ENCODE measurements around the gene CLIC1.

DNA sequence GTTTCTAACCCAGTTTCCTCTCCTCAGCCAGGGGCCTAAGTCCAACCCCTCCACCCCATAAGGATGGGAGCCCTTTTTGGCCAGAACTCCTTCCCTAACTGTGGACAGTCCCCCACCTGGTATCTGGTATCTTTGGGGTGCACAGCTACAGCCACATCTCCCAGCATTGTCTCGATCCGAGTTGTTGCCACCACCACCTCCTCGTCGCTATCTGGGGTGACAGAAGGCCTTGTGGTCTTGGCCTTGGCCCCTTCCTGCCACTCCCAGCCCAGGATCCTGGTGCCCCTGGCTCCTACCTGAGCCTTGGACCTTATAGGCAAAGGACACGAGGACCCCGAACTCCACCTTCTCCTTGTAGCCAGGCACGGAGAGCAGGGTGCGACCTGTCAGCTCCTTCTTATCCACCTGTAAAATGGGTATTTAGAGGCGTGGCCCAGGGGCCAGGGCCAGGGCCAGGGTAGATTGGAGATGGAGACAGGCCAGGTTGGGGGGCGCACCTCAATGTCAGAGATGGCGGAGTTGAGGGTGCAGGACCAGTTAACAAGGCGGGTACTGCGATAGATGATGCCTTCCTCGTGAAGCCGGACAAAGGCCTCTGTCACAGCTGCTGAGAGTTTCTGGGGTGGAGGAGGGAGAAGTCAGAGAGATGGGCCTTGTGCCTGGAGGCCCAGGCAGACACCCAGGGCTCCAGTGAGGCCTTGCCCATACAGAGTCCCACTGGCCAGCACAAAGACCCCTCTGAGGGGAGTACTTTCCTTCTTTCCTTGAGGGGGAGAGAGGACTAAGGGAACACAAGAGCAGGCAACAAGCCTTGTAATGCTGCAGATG is 48.0 kb upstream of the CLIC1 start:
- no peak for TF ChIP-seq CTCF (IDR thresholded peaks at IDR 0.05)
- no peak for TF ChIP-seq EZH2 (IDR thresholded peaks at IDR 0.05; ENCODE audit: borderline replicate concordance, insufficient read depth, low read depth, low read length, poor library complexity, severe bottlenecking)
